H1 (cell line): ENCODE measurements around the gene ARHGAP8.

Source experiments
- CEBPB ChIP-seq: IDR thresholded peaks from 2 replicates; pipeline ENCODE4 v1.6.1; 2012; ENCODE audit warnings: low read depth, low read length
- EP300 ChIP-seq, 2 experiments: IDR thresholded peaks; 1 replicate in 1 of 2; 2 replicates in 1 of 2; pipeline ENCODE4 v1.6.1; 2011 to 2012; ENCODE audit warnings: low read depth in 2 of 2, low read length in 2 of 2, mild to moderate bottlenecking in 2 of 2, borderline replicate concordance in 1 of 2, inconsistent platforms in 1 of 2, moderate library complexity in 1 of 2
- EZH2 ChIP-seq: fragments of 200-600 bp; sonication (generic); IDR thresholded peaks from 2 replicates; pipeline ENCODE4 v1.7.1; 2012; ENCODE audit warnings: low read depth, mild to moderate bottlenecking, moderate library complexity, low read length, inconsistent platforms; ENCODE audit not compliant: severe bottlenecking
- JUN ChIP-seq: IDR thresholded peaks from 2 replicates; pipeline ENCODE4 v1.6.1; 2011; ENCODE audit warnings: low read depth, mild to moderate bottlenecking, improper control_type of control experiment, low read length
- KDM5A ChIP-seq: fragments of 200-600 bp; IDR thresholded peaks from 2 replicates; pipeline ENCODE4 v1.7.1; 2012; ENCODE audit warnings: mild to moderate bottlenecking, low read length, inconsistent platforms, mixed read lengths
- NANOG ChIP-seq: IDR thresholded peaks from 2 replicates; pipeline ENCODE4 v1.6.1; 2011; ENCODE audit warnings: low read length, low read depth, mild to moderate bottlenecking, inconsistent platforms; ENCODE audit not compliant: insufficient read depth, poor library complexity, severe bottlenecking
- POLR2A ChIP-seq, 2 experiments: IDR thresholded peaks; 1 replicate in 1 of 2; 2 replicates in 1 of 2; pipeline ENCODE4 v1.6.1; 2011; ENCODE audit warnings: low read depth in 2 of 2, low read length in 2 of 2, mild to moderate bottlenecking in 2 of 2; ENCODE audit errors: control extremely low read depth in 1 of 2
- POLR2AphosphoS5 ChIP-seq: IDR thresholded peaks from 2 replicates; pipeline ENCODE4 v1.6.1; 2011; ENCODE audit warnings: low read depth, low read length
- TAF1 ChIP-seq: IDR thresholded peaks from 2 replicates; pipeline ENCODE4 v1.6.1; 2011; ENCODE audit warnings: mild to moderate bottlenecking, low read depth, low read length
- TCF12 ChIP-seq: IDR thresholded peaks from 2 replicates; pipeline ENCODE4 v1.6.1; 2011; ENCODE audit warnings: low read depth, mild to moderate bottlenecking, low read length
- TF ChIP-seq, protein P1 (sequence below), 3 experiments: IDR thresholded peaks; 1 replicate in 2 of 3; 2 replicates in 1 of 3; pipeline versions ENCODE4 v1.5.1 to v1.6.1; 2011; ENCODE audit warnings: low read length in 3 of 3, mild to moderate bottlenecking in 3 of 3, inconsistent platforms in 2 of 3, low read depth in 1 of 3, moderate library complexity in 1 of 3; ENCODE audit not compliant: insufficient read depth in 1 of 3; ENCODE audit errors: control extremely low read depth in 1 of 3

DNA sequence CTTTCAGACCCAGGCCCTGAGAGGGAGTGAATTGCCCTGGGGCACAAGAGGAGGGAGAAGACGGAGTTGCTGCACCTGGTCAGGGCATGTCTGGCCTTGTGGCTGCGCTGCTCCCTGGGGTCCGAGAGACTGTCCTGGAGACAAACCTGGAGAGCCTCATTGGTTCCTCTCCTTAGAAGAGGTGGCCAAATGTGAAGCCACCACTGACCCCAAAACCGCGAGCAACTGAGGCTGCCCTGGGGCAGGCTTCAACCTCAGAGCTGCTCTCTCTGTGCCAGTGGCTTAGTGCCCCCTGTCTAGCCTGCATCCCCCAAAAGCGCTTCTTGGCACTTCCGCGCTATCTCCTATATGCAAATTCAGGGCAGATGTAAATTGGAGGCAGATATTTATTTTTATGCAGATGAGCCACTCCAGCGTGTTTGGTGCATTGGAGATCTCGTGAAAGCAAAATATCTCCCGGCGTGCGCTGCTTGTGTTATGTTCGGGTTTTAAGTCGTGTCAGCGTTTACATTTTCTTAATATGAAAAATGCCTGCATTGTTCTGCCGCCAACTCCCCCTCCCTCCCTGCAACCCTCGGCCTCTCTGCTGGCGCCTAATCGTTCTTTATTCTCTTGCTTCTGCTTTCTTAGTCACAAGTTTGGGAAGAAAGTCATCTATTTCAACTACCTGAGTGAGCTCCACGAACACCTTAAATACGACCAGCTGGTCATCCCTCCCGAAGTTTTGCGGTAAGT is 69.5 kb downstream of the ARHGAP8 start:
- TF ChIP-seq EZH2 (no peak), POLR2AphosphoS5 (no peak), POLR2A (IDR thresholded peaks at IDR 0.05; ENCODE audit: control extremely low read depth in 1 of 2, low read depth in 2 of 2, low read length in 2 of 2) (no peak), KDM5A (no peak), TCF12 (no peak), EP300 (IDR thresholded peaks at IDR 0.05; ENCODE audit: borderline replicate concordance in 1 of 2, low read depth in 2 of 2, low read length in 2 of 2) (no peak), TAF1 (no peak), NANOG (no peak), CEBPB (no peak), JUN (no peak)
- TF ChIP-seq, protein P1, sequence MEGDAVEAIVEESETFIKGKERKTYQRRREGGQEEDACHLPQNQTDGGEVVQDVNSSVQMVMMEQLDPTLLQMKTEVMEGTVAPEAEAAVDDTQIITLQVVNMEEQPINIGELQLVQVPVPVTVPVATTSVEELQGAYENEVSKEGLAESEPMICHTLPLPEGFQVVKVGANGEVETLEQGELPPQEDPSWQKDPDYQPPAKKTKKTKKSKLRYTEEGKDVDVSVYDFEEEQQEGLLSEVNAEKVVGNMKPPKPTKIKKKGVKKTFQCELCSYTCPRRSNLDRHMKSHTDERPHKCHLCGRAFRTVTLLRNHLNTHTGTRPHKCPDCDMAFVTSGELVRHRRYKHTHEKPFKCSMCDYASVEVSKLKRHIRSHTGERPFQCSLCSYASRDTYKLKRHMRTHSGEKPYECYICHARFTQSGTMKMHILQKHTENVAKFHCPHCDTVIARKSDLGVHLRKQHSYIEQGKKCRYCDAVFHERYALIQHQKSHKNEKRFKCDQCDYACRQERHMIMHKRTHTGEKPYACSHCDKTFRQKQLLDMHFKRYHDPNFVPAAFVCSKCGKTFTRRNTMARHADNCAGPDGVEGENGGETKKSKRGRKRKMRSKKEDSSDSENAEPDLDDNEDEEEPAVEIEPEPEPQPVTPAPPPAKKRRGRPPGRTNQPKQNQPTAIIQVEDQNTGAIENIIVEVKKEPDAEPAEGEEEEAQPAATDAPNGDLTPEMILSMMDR (IDR thresholded peaks at IDR 0.05; ENCODE audit: control extremely low read depth in 1 of 3, insufficient read depth in 1 of 3, low read depth in 1 of 3, low read length in 3 of 3), result no peak
